K562 (cell line): Measurements from ENCODE around the gene COX5A. TPM values are rescaled to one million over a fixed set of nuclear protein-coding genes. Genes with fewer than 3 reads are reported as not detected.

Experiments
- ATAC-seq: fragments of 200-7000 bp; cut with Tn5 transposase; 3 replicates; pipeline ENCODE4 v1.9.1; 2020; ENCODE audit warnings: moderate library complexity
- BruUV-seq: library from RNA; stranded (reverse); fragments of 400-500 nt; replicated peaks from 2 replicates; lab custom pipeline; 2021; lab: Mats Ljungman, UMichigan
- CTCF ChIA-PET: fragments of 300-600 bp; formaldehyde crosslinking; extraction: SDS; loops from one replicate; lab custom pipeline; 2021; ENCODE audit warnings: low intra/inter-chr PET ratio; lab: Yijun Ruan, JAX
- POLR2A ChIA-PET: fragments of 300-600, 350-650 bp; sonication (Branson Sonifier 250); formaldehyde crosslinking; extraction: SDS; loops from one replicate; lab custom pipeline; 2021; ENCODE audit warnings: antibody characterized with exemption, inconsistent platforms; lab: Yijun Ruan, JAX
- DNase-seq, 4 experiments: peaks; one replicate each; pipeline versions ENCODE4 v3.0.0 to v3.0.0-alpha.2; 2011 to 2018; ENCODE audit warnings: low spot score in 3 of 4, mixed read lengths in 3 of 4; ENCODE audit errors: extremely low read depth in 1 of 4
- FAIRE-seq: peaks from 2 replicates; lab custom pipeline; 2011; peaks lifted over from hg19 to GRCh38; lab: Jason Lieb, UNC
- H2AFZ ChIP-seq: 2 replicates; pipeline ENCODE4 v1.6.0; 2011; ENCODE audit warnings: low read depth, low read length, control low read depth, inconsistent platforms
- H3K27ac ChIP-seq: fragments of 200-600 bp; 3 replicates; pipeline ENCODE4 v1.8.0; 2011; ENCODE audit warnings: low read depth, mild to moderate bottlenecking, control low read depth, inconsistent platforms, low read length, moderate library complexity, mixed read lengths; ENCODE audit errors: extremely low read depth
- H3K27me3 ChIP-seq, 2 experiments: fragments of 300-600 bp in 1 of 2; 2 replicates in 1 of 2; 3 replicates in 1 of 2; pipeline versions ENCODE4 v1.6.0 to v1.8.0; 2011; ENCODE audit warnings: inconsistent platforms in 2 of 2, low read length in 2 of 2, mild to moderate bottlenecking in 1 of 2, mixed read lengths in 1 of 2, moderate library complexity in 1 of 2; ENCODE audit not compliant: control insufficient read depth in 2 of 2, insufficient read depth in 2 of 2
- H3K36me3 ChIP-seq: fragments of 300-600 bp; 3 replicates; pipeline ENCODE4 v1.8.0; 2011; ENCODE audit warnings: mild to moderate bottlenecking, low read length, inconsistent platforms; ENCODE audit not compliant: control insufficient read depth, insufficient read depth
- H3K4me1 ChIP-seq, 2 experiments: fragments of 200-600 bp in 1 of 2; replicated peaks in 1 of 2; 2 replicates in 1 of 2; 3 replicates in 1 of 2; pipeline versions ENCODE4 v1.5.1 to v1.8.0; 2011; ENCODE audit warnings: inconsistent platforms in 2 of 2, low read length in 2 of 2, mild to moderate bottlenecking in 1 of 2, mixed read lengths in 1 of 2, moderate library complexity in 1 of 2; ENCODE audit not compliant: control insufficient read depth in 2 of 2, insufficient read depth in 2 of 2
- H3K4me2 ChIP-seq: 2 replicates; pipeline ENCODE4 v1.6.1; 2011; ENCODE audit warnings: low read length, control low read depth, inconsistent platforms, mixed read lengths; ENCODE audit not compliant: insufficient read depth
- H3K4me3 ChIP-seq: fragments of 200-600 bp; sonication (generic), shearing (Covaris generic); 2 replicates; pipeline ENCODE4 v1.5.1; 2016; ENCODE audit warnings: control low read depth, inconsistent platforms
- H3K79me2 ChIP-seq: fragments of 200-600 bp; 3 replicates; pipeline ENCODE4 v1.8.0; 2011; ENCODE audit warnings: low read length, inconsistent platforms; ENCODE audit not compliant: control insufficient read depth, insufficient read depth
- H3K9ac ChIP-seq, 2 experiments: 2 replicates each; pipeline versions ENCODE4 v1.6.0 to v1.6.1; 2011; ENCODE audit warnings: low read depth in 2 of 2, low read length in 2 of 2, control low read depth in 1 of 2, inconsistent platforms in 1 of 2, mild to moderate bottlenecking in 1 of 2, mixed read lengths in 1 of 2; ENCODE audit not compliant: insufficient read depth in 1 of 2
- H3K9me1 ChIP-seq: one replicate; pipeline ENCODE4 v1.6.0; 2011; ENCODE audit warnings: inconsistent platforms, mild to moderate bottlenecking, low read length, moderate library complexity; ENCODE audit not compliant: control insufficient read depth, insufficient read depth
- H3K9me3 ChIP-seq: replicated peaks from 2 replicates; pipeline ENCODE4 v1.5.1; 2011; ENCODE audit warnings: low read depth, low read length, inconsistent platforms; ENCODE audit not compliant: control insufficient read depth, insufficient read depth
- H4K20me1 ChIP-seq: replicated peaks from 2 replicates; pipeline ENCODE4 v1.6.1; 2011; ENCODE audit warnings: low read length, inconsistent platforms, mixed read lengths; ENCODE audit not compliant: control insufficient read depth, insufficient read depth
- ELF4 ChIP-seq: fragments of 450-650 bp; formaldehyde crosslinking; IDR thresholded peaks from 2 replicates; pipeline ENCODE4 v1.4.0; 2022; ENCODE audit warnings: missing genetic modification characterization
- ERF ChIP-seq: fragments of 450-650 bp; formaldehyde crosslinking; IDR thresholded peaks from 2 replicates; pipeline ENCODE4 v1.4.0; 2020; ENCODE audit warnings: mild to moderate bottlenecking, mixed read lengths
- HINFP ChIP-seq: fragments of 450-650 bp; conservative IDR thresholded peaks from 2 replicates; pipeline ENCODE4 v1.6.1; 2016; ENCODE audit warnings: missing genetic modification characterization, low read depth, mild to moderate bottlenecking, control low read depth, missing compliant biosample characterization
- HOXB6 ChIP-seq: fragments of 250-450 bp; sonication (Bioruptor Pico); IDR thresholded peaks from 2 replicates; pipeline ENCODE4 v1.5.1; 2022; ENCODE audit warnings: mild to moderate bottlenecking, borderline replicate concordance
- IFI16 ChIP-seq: fragments of 250-450 bp; sonication (Bioruptor Pico); IDR thresholded peaks from 2 replicates; pipeline ENCODE4 v2.1.2; 2022; ENCODE audit warnings: mild to moderate bottlenecking, inconsistent platforms
- KAT8 ChIP-seq: fragments of 450-650 bp; IDR thresholded peaks from 2 replicates; pipeline ENCODE4 v1.6.1; 2016; ENCODE audit warnings: low read depth, mild to moderate bottlenecking
- MECOM ChIP-seq: fragments of 250-450 bp; sonication (Bioruptor Pico); IDR thresholded peaks from 2 replicates; pipeline ENCODE4 v1.8.0; 2022; ENCODE audit warnings: inconsistent platforms
- MTA3 ChIP-seq: fragments of 450-650 bp; formaldehyde crosslinking; IDR thresholded peaks from 2 replicates; pipeline ENCODE4 v1.6.1; 2017; ENCODE audit warnings: mild to moderate bottlenecking, borderline replicate concordance
- PHF20 ChIP-seq: fragments of 450-650 bp; IDR thresholded peaks from 2 replicates; pipeline ENCODE4 v1.6.1; 2018; ENCODE audit not compliant: partially characterized antibody
- RNF219 ChIP-seq: fragments of 250-450 bp; sonication (Bioruptor Pico); IDR thresholded peaks from 2 replicates; pipeline ENCODE4 v1.5.0; 2022; ENCODE audit warnings: mild to moderate bottlenecking
- SNRNP70 ChIP-seq: fragments of 200-400 bp; formaldehyde crosslinking; optimal IDR thresholded peaks from 2 replicates; pipeline ENCODE3; 2017; ENCODE audit warnings: low read depth, low read length
- SP2 ChIP-seq: IDR thresholded peaks from 2 replicates; pipeline ENCODE4 v1.6.1; 2011; ENCODE audit warnings: mild to moderate bottlenecking, low read depth, low read length, moderate library complexity; ENCODE audit not compliant: poor library complexity, severe bottlenecking; ENCODE audit errors: extremely low read depth
- U2AF2 ChIP-seq: fragments of 200-400 bp; formaldehyde crosslinking; optimal IDR thresholded peaks from 2 replicates; pipeline ENCODE3; 2017; ENCODE audit warnings: low read depth, mild to moderate bottlenecking, low read length
- ZFPM2 ChIP-seq: fragments of 250-450 bp; sonication (Bioruptor Pico); IDR thresholded peaks from 2 replicates; pipeline ENCODE4 v1.5.1; 2022; ENCODE audit warnings: mild to moderate bottlenecking
- ZNF24 ChIP-seq: fragments of 450-650 bp; IDR thresholded peaks from 2 replicates; pipeline ENCODE4 v1.6.1; 2016
- ZNF445 ChIP-seq: fragments of 250-450 bp; sonication (Bioruptor Pico); IDR thresholded peaks from 2 replicates; pipeline ENCODE4 v1.4.0; 2020; ENCODE audit warnings: low read depth, mild to moderate bottlenecking, moderate library complexity
- ZNF586 ChIP-seq: fragments of 450-650 bp; formaldehyde crosslinking; conservative IDR thresholded peaks from 2 replicates; pipeline ENCODE4 v1.4.0; 2020; ENCODE audit warnings: mild to moderate bottlenecking, moderate library complexity
- ZNF778 ChIP-seq: fragments of 450-650 bp; formaldehyde crosslinking; IDR thresholded peaks from 2 replicates; pipeline ENCODE4 v1.4.0; 2020; ENCODE audit warnings: mild to moderate bottlenecking, moderate library complexity
- WGBS: fragments of 100-300 bp; shearing (Covaris generic); methylation state at CpG from one replicate; pipeline ENCODE4 v1.1.6; 2016; ENCODE audit warnings: low coverage, mixed read lengths; ENCODE audit not compliant: insufficient coverage; ENCODE audit errors: missing lambda C conversion rate; 5-methylcytosine and 5-hydroxymethylcytosine counted together
- in situ Hi-C: fragments of 300-500 bp; cut with MboI; formaldehyde crosslinking; loops from 4 replicates; pipeline ENCODE4 v1.15.0; 2018; ENCODE audit warnings: inconsistent platforms, mixed read lengths
- intact Hi-C: fragments of 100-400 bp; cut with micrococcal nuclease; formaldehyde crosslinking; loops from 2 replicates; pipeline ENCODE4 v1.14.2; 2022
- polyA plus RNA-seq, 8 experiments: library from polyadenylated mRNA; depleted of rRNA in 4 of 8; stranded (reverse) in 5 of 8; unstranded in 3 of 8; fragments of >200 nt; fragmentation: Nextera tagmentation in 2 of 8; fragmentation: Illumina TruSeq in 1 of 8; extraction: Ambion mirVana in 2 of 8; extraction: Trizol in 1 of 8; gene quantifications; 2 replicates each; pipeline versions ENCODE4 v1.2.1 to v1.2.3, GENCODE V29; 2011 to 2014; ENCODE audit warnings: inconsistent platforms in 1 of 8, missing spikeins in 1 of 8
- total RNA-seq, 7 experiments: library from RNA; depleted of rRNA in 6 of 7; stranded (reverse); fragments of >200 nt in 6 of 7; fragmentation: Illumina TruSeq in 2 of 7; extraction: Trizol in 2 of 7; gene quantifications; 2 replicates each; pipeline versions ENCODE4 v1.2.1 to v1.2.3, GENCODE V29; 2011 to 2021; ENCODE audit warnings: low replicate concordance in 1 of 7

The COX5A gene
- total and polyA plus RNA-seq, 9 of the 15 experiments (the other 6 are each of a cell fraction or from before 2014, with no cell fraction given) = 86.8 to 553 (median 371) TPM

- Histone ChIP-seq H3K9me3 (no peaks in the 10 kb centered on the region), H3K9me1 (peaks cover under 1% of the 10 kb centered on the region), H4K20me1 (peaks cover 24% of the 10 kb centered on the region), H3K9ac (no peak overlapping the region), H2AFZ (no peak overlapping the region), H3K4me1 (peaks cover 30 to 50% of the 10 kb centered on the region in 2 experiments), H3K27ac (no peak overlapping the region), H3K36me3 (no peaks in the 10 kb centered on the region), H3K79me2 (peaks cover 7% of the 10 kb centered on the region; the same call in 1 of the 3 replicates), H3K4me3 (no peak overlapping the region), H3K4me2 (no peak overlapping the region), H3K27me3 (peaks cover 33 to 53% of the 10 kb centered on the region in 2 experiments)
- intact Hi-C loops = loop anchor here (10.0 kb wide), 2 partner anchors 246 to 584 kb away; partner anchors contain the start of gene C15orf39
- ChIA-PET CTCF (interaction anchor here (0.6 kb wide), 2 partner anchors 231 to 287 kb away, joined by 3 read pairs; no protein-coding TSS in a partner anchor), POLR2A (interaction anchor here (0.6 to 1.4 kb wide), 4 partner anchors 16 to 357 kb away, joined by 3 to 5 read pairs (median 4); no protein-coding TSS in a partner anchor)
- no peak for TF ChIP-seq ZFPM2 (CRISPR knock-in tag)
- no peak for TF ChIP-seq ELF4
- TF ChIP-seq ZNF445 (CRISPR knock-in tag) = no peak
- no peak for TF ChIP-seq HOXB6 (CRISPR knock-in tag)
- TF ChIP-seq RNF219 (CRISPR knock-in tag) = no peak
- TF ChIP-seq IFI16 (CRISPR knock-in tag) = no peak
- TF ChIP-seq SP2 = no peak
- TF ChIP-seq ZNF586 = no peak
- TF ChIP-seq MTA3 = no peak
- no peak for TF ChIP-seq ZNF24
- no peak for TF ChIP-seq HINFP (tag)
- no peak for TF ChIP-seq PHF20
- TF ChIP-seq ZNF778 (CRISPR knock-in tag) = no peak
- TF ChIP-seq MECOM = no peak
- no peak for TF ChIP-seq KAT8
- no peak for TF ChIP-seq SNRNP70
- TF ChIP-seq U2AF2 = no peak
- no peak for TF ChIP-seq ERF (CRISPR knock-in tag)
- FAIRE-seq (no peak), DNase-seq (peak in 1 of 4 experiments; percentile 7), ATAC-seq (no peak)
- BruUV-seq = no TSS peak
- 33% methylated on average over 35 of the region's 47 CpGs for WGBS
- in situ Hi-C loops = no loop called here
These were observed 21.2 kb upstream of the COX5A start for GRCh38 chr15:74958908-74959585.
